Measurements from ENCODE around the gene TRIM38.

The TRIM38 gene

GRCh38 chr6:26025047-26025893, 62.7 kb downstream of the TRIM38 start:
- no peak for DNase-seq (ENCODE audit: low read depth, low spot score)
- H3K27ac ChIP-seq: peak overlapping the region; percentile 66

DNA sequence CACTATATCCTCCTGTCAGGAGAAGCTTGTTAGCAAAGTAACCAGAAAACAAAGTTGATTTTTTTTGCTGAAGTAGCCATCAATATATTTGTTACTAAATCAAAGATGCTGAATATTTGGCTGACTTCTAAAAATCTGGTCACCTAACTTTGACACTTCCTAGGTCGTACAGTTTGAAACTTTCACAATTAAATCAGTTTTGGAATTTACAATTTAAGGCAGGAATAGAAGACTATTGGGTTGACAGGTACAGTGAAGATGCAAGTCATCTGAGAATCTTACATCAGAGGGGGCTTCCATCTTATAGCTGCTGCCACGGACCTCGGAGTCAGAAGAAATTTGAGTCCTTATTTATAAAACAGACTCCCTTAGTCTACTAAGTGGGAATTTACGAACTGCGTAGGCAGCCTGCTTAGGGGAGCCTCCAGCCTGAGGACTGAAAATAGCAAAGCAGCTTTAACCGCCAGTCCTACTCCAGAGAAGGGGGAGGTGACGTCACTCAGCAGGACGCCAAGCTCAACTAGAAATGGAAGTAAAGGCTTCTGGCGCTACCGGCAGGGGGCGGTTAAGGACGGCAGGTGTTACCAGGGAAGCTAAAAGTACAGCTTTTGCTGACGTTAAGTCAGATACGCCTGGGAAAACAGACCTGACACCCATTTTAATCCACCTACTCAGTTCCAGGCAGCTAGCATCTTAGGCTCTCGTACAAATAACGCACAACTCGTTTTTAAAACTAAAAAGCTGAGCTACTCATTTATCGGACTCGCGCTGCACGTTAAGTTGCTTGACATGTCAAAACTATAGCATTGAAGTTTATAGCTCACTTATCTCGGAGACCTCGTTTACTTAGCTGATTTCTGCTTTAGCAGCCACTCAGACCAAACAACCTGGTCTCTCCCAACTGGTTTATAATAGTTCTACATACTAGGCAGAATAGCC, 63.6 kb downstream of the TRIM38 start:
- peak overlapping the region; percentile 66 for H3K27ac ChIP-seq
- peak; percentile 78 for DNase-seq (ENCODE audit: low read depth, low spot score)

GRCh38 chr6:26026833-26027490, 64.4 kb downstream of the TRIM38 start:
- DNase-seq (ENCODE audit: low read depth, low spot score): peak; percentile 82
- H3K27ac ChIP-seq: peak overlapping the region; percentile 66

- H3K27ac ChIP-seq: peak overlapping the region; percentile 66
- DNase-seq (ENCODE audit: low read depth, low spot score): no peak
Measured at GRCh38 chr6:26027491-26028211, 65.0 kb downstream of the TRIM38 start.

DNA sequence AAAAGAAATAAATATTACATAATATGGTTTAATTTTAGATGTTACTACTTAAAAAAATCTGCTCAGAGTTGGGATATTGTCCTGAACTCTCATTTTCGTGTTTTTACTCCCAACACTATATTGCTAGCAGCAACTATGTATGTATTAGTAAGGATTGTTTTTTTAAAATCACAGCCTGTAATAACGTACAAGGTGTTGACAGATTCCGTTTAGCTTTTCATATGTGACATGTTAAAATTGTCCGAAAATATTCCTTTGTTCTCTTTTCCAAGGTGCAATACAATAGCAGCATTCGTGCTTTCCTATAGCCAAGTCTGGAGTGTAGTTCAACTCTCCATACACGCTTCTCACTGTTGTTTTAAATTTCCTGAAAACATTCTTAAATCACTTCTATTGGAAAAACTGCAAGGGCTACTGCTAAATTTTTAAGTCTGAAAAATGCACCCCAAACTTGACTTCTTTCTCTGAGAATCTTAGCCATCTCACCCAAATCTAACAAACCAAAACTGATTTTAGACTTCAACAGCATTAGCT, 65.7 kb downstream of the TRIM38 start:
- no peak for DNase-seq (ENCODE audit: low read depth, low spot score)
- H3K27ac ChIP-seq: no peak overlapping the region

- no peak overlapping the region for H3K27ac ChIP-seq
- no peak for DNase-seq (ENCODE audit: low read depth, low spot score)
Measured at GRCh38 chr6:26028746-26029569, 66.4 kb downstream of the TRIM38 start.

GRCh38 chr6:26029570-26029856, 66.9 kb downstream of the TRIM38 start:
- no peak overlapping the region for H3K27ac ChIP-seq
- no peak for DNase-seq (ENCODE audit: low read depth, low spot score)

GRCh38 chr6:26029857-26030653, 67.5 kb downstream of the TRIM38 start:
- no peak for DNase-seq (ENCODE audit: low read depth, low spot score)
- no peak overlapping the region for H3K27ac ChIP-seq

DNA sequence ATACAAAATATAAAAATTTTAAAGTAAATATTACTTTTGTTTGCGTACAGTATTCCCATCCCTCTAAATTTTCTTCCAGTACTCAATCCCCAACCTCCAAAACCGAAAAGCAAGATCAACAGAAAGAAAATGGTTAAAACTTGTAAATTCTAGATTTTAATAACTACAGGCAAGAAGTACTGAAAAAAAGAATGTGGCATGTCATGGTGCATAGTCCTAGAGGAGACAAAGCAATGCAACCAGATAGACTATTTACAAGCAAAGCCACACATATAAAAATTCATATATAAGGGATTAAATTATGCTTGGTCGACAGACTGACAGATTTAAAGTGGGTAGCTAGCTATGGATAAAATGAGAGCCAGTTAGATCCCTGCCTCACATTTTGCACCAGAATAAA, 68.1 kb downstream of the TRIM38 start:
- DNase-seq (ENCODE audit: low read depth, low spot score): no peak
- H3K27ac ChIP-seq: no peak overlapping the region

DNA sequence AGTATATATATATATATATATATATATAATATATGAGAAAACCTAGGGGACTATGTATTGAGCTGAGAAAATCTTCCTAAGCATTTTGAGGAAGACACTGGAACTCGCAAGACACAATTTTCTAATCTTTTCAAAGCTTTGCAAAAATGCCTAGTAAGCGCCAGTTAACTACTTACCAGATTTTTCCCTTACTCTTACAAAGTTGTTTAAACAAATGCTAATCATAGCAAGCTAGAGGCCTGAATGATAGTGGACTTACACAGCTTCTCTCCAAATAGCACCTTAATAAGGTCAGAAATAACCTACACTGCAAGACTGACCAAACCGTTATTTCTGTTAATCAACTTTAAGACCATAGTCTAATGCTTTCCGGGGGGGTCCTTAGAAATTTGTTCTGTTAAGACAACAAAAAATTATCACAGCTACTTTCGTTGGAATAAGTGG, 68.6 kb downstream of the TRIM38 start:
- H3K27ac ChIP-seq: no peak overlapping the region
- DNase-seq (ENCODE audit: low read depth, low spot score): no peak

- H3K27ac ChIP-seq: peak overlapping the region; percentile 77
- no peak for DNase-seq (ENCODE audit: low read depth, low spot score)
Measured at GRCh38 chr6:26031595-26032339, 69.2 kb downstream of the TRIM38 start.

DNA sequence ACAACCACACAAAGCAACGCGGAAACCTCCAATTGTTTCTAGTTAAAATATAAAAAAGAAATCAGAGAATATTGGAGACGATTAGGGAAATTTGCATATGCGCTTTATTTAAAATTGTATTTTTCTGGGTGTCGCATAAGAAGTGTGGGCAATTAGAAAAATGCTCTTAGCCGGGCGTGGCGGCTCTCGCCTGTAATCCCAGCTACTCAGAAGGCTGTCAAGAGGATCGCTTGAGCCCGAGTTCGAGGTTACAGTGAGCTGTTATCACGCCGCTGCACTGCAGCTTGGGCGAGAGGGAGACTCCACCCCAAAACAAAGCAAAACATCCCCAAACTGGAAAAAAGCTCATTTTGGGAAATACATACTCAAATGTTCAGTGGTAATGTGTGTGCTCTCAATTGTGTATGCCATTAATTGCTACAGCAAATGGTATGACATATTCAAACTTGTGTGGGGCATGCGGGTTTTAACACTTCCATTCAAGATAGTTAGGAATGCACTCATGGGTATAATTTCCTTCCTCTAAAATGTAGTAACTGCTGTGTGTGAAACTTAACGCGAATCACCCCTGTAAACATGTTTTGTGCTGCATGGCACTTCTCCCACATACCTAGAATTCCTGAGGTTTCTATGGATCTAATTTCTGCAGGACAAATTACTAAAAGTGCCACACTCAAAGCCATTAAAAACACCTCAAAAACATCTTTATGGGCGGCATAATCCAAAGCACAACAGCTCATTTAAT, 69.9 kb downstream of the TRIM38 start:
- peak overlapping the region; percentile 77 for H3K27ac ChIP-seq
- no peak for DNase-seq (ENCODE audit: low read depth, low spot score)

DNA sequence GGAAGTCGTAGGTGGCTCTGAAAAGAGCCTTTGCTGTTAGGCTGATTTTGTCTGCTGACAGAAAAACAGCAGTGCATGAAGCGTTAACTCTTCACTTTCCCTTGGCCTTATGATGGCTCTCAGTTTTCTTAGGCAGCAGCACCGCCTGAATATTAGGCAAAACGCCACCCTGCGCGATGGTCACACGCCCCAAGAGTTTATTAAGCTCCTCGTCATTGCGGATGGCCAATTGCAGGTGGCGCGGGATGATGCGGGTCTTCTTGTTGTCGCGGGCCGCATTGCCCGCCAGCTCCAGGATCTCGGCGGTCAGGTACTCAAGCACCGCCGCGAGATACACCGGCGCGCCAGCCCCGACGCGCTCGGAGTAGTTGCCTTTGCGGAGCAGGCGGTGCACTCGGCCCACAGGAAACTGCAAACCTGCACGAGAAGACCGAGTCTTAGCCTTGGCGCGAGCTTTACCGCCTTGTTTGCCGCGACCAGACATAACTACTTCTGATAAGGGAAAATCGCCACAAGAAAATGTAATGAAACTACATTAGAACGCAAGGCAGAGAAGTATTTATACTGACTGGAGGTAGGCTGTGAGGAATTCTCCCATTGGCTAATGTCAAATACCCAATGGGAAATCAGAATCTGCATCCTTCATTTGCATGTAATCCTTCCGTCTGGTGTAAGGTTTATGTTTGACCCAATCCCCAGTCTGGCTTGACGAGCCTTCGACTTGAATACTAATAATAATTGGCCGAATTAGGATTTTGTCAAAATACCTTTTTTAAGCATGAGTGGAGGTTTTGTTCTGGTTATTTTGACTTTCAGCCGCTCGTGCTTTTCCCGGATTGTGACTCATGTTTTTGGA, 70.7 kb downstream of the TRIM38 start:
- DNase-seq (ENCODE audit: low read depth, low spot score): peak; percentile 81
- H3K27ac ChIP-seq: peak overlapping the region; percentile 77

GRCh38 chr6:26033941-26034354, 71.3 kb downstream of the TRIM38 start:
- no peak for DNase-seq (ENCODE audit: low read depth, low spot score)
- H3K27ac ChIP-seq: peak overlapping the region; percentile 77

- no peak for DNase-seq (ENCODE audit: low read depth, low spot score)
- no peak overlapping the region for H3K27ac ChIP-seq
Measured at GRCh38 chr6:26034905-26035304, 72.3 kb downstream of the TRIM38 start.
